Retinal pigment epithelial cell (primary cell): ENCODE results near the gene ETDC.
A peak's percentile ranks its signal among the peaks of the same experiment; 100 is the strongest.

ENCODE experiments used
- DNase-seq: peaks from one replicate; pipeline ENCODE4 v3.0.0-alpha.2; 2010; ENCODE audit warnings: low read depth
- H3K4me3 ChIP-seq: 2 replicates; pipeline ENCODE4 v1.5.1; 2011; ENCODE audit warnings: mild to moderate bottlenecking, low read length, control low read depth, moderate library complexity
- TF ChIP-seq, protein P1 (sequence below): conservative IDR thresholded peaks from 2 replicates; pipeline ENCODE4 v1.5.1; 2011; ENCODE audit warnings: low read depth, low read length, control low read depth, inconsistent platforms

Gene ETDC

DNA sequence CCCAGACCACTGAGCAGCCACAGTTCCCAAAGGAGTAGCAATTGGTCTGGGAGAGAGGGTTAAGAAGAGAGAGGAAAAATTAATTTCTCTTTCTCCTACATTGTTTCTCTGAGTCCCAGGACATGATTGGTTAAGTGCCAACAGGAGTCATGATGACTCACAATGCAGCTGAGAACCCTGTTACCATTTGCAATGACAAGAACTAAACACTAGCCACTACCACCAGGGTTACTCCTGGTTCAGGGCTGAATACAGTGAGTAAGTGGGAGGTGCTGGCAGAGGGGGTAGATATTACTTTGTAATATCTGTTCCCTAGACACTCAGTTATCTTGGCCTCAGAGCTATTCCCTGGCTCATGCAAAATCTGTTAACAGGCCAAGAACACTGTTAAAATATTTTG is 18.0 kb downstream of the ETDC start:
- no peak overlapping the region for H3K4me3 ChIP-seq
- TF ChIP-seq, protein P1, sequence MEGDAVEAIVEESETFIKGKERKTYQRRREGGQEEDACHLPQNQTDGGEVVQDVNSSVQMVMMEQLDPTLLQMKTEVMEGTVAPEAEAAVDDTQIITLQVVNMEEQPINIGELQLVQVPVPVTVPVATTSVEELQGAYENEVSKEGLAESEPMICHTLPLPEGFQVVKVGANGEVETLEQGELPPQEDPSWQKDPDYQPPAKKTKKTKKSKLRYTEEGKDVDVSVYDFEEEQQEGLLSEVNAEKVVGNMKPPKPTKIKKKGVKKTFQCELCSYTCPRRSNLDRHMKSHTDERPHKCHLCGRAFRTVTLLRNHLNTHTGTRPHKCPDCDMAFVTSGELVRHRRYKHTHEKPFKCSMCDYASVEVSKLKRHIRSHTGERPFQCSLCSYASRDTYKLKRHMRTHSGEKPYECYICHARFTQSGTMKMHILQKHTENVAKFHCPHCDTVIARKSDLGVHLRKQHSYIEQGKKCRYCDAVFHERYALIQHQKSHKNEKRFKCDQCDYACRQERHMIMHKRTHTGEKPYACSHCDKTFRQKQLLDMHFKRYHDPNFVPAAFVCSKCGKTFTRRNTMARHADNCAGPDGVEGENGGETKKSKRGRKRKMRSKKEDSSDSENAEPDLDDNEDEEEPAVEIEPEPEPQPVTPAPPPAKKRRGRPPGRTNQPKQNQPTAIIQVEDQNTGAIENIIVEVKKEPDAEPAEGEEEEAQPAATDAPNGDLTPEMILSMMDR, result no peak
- DNase-seq, result no peak

DNA sequence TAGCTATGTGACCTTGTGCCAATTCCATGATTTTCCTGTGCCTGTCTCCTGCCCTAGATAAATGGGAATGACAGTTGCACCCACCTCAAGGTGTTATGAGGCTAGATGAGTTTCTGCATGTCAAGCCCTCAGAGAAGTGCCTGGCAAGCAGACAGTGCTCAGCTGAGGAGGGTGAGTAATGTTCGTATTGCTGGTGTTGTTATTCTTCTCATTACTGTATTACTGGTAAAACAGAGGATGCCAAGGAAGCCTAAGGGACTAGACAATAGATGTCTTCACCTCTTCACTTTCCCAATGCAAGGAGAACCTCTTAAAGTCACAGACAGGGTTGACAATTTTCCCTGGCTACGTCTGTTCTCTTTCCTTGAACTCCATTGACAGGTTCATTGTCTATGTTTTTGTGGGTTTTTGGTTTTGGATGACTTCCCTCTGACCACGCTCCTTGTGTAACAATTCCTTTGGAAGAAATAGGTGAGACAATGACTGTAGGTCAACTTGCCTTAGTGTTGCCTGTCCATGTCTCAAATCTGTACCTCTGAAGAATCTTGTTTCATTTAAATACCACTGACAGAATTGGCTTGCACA is 19.2 kb downstream of the ETDC start:
- no peak overlapping the region for H3K4me3 ChIP-seq
- TF ChIP-seq, protein P1, result no peak
- no peak for DNase-seq

DNA sequence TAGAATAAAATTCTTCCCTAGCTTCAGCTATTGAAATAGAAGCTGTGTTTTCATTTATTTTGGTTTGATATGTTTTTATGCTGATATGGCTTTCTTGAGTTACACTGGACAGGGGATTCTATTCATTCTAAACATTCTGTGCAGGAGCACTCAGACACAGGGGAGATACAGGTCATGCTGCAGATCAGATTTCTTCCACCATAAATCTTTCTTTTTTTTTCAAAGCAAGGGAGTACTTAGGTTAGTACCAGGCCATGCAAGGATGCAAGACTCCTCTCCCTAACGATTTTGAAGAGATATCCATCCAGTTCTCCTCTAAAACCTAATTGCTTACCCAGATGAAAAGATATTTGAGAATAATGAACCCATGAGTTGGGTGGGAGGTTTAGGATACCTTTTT is 21.4 kb downstream of the ETDC start:
- H3K4me3 ChIP-seq, result no peak overlapping the region
- TF ChIP-seq, protein P1, result no peak
- DNase-seq, result no peak

DNA sequence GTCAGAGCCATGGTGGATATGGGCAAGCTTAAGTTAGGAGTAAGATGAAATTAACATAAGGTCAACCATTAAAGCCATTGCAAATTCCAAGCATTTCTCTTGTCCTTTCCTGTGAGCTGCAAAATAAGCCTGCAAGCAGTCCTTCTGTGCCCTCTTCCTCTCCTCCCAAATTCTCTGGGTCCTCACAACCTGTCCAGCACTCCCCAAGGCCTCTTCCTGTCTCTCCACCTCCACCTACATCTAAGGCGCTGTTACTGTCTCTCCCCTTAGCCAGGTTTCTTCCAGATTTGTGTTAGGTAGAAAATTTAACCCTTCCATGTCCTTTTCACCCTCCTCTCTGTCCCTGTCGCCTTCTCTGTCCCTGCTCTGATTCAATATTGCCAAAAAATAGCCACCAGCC is 22.2 kb downstream of the ETDC start:
- no peak overlapping the region for H3K4me3 ChIP-seq
- TF ChIP-seq, protein P1, result no peak
- no peak for DNase-seq

DNA sequence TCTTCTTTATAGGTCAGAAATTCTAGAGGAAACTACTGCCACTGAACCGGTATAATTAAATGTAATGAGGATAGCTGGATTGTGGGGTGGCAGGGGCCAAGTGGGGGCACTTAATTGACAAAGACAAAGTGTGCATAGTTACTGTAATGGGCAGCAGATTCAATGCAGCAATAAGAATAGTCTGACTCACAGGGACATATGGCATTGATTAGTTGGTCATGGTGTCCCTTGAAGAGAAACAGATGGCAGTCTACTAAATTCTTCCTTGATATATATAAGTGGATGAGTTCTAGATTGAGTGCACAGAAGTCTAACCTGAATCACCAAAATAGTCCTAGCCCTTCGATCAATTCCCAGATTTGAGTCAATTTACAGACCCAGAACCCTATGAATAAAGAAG is 31.6 kb downstream of the ETDC start:
- H3K4me3 ChIP-seq, result no peak overlapping the region
- no peak for DNase-seq
- TF ChIP-seq, protein P1, result no peak

DNA sequence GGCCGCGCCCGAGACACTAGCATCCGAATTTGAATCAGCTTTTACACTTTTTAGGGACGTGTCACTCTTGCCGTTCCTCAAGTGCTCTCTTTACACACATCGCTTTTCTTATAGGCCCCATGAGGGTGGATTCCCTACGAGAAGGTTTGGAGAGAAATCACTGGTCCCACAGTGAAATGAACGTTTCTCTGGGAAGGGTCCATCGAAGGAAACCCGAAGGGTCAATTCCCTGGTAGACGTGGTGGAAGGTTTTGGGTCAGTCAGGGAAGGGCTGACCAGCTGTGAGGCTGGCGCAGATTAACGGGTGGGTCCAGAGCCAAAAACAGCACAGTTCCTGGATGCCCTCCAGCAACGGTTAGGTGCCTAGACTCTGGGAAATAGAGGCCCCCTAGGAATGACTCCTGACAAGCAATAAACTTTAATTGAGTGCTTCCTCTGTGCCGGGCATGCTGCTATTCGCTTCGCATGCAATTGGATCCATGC is 35.9 kb downstream of the ETDC start:
- TF ChIP-seq, protein P1, result no peak
- peak overlapping the region; percentile 63 for H3K4me3 ChIP-seq
- DNase-seq, result no peak

DNA sequence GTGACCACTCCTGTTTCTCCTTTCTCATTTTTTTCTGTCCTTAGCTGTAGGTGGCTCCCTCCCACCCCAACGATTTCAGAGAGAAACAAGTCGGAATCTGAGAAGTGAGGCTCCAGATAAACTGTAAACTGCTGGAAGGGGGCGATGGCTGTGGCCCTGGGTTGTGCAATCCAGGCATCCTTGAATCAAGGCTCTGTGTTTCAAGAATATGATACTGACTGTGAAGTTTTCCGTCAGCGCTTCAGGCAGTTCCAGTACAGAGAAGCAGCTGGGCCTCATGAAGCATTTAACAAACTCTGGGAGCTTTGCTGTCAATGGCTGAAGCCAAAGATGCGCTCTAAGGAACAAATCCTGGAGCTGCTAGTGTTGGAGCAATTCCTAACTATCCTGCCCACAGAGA is 37.7 kb downstream of the ETDC start:
- TF ChIP-seq, protein P1, result no peak
- no peak overlapping the region for H3K4me3 ChIP-seq
- no peak for DNase-seq
